SKM-1 (cell line): Measurements from ENCODE around the gene TRPM1.
A peak's percentile ranks its signal among the peaks of the same experiment; 100 is the strongest.

Experiments used
- DNase-seq: peaks from one replicate; lab custom pipeline; 2025; ENCODE audit not compliant: unreplicated experiment; lab: John Stamatoyannopoulos, UW

The TRPM1 gene

GRCh38 chr15:31049682-31050615 lies 51.6 kb downstream of the TRPM1 start:
- peak; percentile 44 for DNase-seq

DNA sequence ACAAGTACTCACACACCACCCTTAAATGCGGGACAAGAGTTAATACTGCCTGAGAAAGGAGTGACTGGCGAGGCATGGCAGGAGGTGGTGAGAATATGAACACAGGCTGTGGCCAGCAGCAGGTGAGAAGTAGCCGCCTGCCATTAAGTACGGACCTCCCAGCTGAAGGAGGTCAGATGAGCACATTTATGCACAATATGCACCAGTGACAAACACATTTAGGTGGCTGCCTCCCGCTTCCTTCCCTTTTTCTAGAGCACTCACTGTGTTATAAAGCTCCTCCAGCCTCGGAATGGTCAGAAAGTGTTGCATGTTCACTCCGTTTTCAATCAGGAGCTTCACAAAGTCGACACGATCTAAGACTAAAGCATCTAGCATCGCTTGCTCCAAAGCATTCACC lies 52.4 kb downstream of the TRPM1 start:
- peak; percentile 43 for DNase-seq

DNA sequence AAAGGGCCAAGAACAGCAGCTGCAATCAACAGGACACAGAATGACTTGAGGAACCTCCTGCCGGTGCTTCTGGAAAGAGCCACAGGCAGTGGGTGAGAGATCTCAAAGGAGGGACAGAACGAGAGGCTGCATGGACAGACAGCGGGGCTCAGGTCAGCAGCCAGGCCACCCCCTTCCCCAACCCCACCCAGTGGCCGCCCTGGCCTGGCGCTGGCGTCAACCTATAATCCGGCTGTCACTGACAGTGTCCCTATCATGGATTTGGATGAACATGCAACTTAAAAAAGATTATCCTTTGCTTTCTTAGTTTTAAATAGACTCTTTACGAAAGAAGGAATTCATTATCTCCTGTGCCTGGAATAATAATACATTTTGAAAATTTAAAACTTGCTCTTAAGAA lies 54.1 kb downstream of the TRPM1 start:
- no peak for DNase-seq

DNA sequence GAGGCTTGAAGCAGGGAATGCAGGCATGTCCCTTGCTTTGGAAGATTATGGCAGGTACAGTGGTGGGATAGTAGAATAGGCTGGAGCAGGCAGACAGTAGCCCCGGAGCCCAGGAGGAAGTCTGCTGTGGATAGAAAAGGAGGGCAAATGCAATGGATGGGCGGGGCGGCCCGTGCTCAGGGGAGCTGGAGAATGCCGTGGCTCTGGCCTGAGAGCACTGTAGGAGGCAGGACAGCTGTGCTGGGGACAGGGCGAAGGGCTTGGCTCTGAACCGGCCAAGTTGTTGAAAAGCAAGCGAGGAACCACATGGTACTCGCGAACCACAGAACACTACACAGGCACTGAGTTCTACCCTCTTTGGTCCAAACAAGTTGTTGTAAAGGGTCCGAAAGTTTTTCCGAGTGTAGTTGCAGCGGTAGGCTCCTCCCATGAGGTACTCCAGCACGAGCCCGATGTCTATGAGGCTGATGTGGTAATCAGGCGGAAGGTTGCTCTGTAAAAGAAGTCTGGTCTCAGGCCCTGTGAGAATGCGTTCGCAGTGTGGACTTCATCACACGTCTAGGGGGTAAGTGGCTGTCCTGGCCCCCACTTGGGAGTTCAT lies 54.7 kb downstream of the TRPM1 start:
- DNase-seq: no peak

DNA sequence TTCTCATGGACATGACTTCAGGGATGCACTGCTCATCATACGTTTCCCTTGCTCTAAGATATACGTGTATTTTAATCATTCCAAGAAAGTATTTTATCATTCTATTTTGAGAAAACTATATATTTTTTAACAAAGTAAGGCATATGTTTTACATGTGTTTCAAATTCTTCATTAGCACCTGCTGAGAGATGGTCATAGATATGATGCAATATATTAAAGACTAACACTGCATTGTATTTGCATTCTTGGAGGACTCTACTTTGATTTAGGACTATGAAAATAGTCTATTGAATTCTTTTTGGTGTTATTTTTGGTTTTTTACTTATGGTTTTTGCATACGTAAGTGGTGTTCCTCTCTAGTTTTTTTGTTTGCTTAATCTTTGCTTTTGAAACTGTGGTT lies 55.9 kb downstream of the TRPM1 start:
- no peak for DNase-seq

- no peak for DNase-seq
These were observed 58.8 kb downstream of the TRPM1 start for GRCh38 chr15:31042751-31043150.

DNA sequence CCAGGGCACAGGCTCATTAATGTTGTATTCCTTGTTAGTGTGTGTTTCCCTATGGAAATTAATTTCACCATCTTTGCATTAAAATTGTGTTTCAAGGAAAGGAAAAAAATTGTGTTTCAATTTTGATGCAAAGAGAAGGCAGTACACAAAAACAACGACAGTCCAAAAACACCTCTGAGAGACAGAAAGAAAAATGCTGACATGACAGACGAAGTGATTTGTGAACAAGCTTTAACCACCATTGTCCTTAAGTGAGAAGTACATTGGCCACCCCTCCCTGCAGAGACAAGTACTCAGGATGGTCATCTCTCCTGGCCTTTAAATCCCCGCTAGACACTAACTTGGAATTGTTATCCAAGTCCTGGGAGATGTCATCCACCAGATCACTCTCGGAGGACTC lies 59.9 kb downstream of the TRPM1 start:
- DNase-seq: no peak

- no peak for DNase-seq
These were observed 60.9 kb downstream of the TRPM1 start for GRCh38 chr15:31040611-31041010.

DNA sequence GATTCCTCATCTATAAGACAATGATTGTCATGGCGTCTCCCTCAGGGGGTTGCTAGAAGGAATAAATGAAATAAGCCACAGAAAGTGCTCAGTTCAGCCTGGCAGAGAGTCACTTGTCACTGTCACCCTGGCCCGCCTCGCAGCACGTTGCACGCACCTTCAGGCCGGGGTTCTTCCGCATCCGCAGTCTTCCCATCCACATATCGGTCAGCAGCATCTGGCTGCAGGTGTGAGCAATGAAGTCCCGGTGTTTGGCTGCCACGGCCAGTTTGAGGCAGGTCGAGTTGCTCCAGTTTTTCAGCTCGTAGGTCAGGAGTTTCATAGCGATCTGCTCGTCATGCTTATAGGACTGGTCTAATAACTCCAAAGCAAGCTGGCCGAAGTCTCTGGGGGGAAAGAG lies 61.6 kb downstream of the TRPM1 start:
- no peak for DNase-seq

DNA sequence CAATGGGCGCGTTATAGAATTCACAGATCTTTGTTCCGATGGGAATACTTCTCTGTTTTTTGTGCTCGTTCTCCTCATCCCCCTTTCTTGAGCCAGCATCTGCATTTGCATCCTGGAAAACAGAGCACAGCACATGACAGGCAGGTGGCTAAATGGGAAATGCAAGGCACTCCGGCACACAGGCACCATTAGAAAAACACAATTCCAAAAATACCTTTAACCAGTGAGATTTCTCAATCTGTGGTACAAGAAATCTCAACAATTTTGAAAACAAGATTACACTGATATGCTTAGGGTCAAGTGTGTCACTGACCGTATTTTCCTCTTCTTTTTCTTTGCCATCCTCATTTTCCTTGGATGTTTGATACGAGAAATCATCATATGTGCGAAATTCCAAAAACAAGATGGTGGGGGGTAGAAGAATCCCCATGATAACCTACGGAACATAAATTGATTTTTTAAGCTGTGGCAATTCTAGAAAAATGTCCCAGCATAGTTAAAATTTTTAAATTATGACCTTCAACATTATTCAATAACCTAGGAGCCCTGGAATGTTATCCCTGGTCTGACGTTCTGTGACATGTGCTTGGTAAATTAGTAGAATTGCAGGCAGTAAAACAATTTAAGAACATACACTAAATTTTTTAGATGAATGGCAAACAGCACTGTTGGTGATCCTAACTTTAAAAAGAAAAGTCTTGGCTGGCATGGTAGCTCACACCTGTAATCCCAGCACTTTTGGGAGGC lies 63.6 kb downstream of the TRPM1 start:
- DNase-seq: no peak

DNA sequence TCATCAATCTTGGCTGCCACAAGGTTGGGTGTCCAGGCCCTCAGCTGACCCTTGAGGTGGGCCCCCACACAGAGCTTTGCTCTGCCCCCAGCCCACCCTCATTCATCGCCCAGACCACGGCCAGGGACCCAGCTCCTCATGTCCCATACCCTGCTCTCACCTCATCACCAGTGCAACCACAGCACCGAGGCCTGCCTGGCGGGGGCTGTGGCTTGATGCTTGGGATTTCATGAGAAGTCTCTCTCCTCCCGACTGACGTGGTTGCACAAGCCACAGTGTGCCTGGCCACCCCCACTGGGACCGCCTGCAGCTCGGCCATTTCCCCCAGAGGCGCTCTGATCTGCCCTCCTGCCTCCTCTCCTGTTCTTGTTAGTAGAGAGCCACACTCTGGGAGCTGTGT lies 64.7 kb downstream of the TRPM1 start:
- no peak for DNase-seq

DNA sequence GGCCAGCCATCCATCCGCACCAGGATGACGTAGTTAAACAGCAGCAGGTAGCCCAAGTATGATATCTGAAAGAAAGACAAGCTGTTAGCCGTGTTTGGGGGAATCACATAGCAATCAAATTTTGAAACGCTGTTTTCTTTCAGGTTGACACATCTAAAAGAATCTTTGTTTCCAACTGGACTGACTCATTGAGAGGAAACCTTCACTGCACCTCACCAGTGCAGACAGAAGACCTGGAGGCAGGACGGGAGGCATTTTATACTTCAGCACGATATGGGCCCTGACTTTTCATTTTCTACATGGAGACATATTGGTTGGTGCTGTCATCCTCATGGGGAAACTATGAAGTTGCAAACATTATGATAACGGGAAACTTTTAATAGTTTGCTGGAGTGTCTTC lies 65.9 kb downstream of the TRPM1 start:
- no peak for DNase-seq

DNA sequence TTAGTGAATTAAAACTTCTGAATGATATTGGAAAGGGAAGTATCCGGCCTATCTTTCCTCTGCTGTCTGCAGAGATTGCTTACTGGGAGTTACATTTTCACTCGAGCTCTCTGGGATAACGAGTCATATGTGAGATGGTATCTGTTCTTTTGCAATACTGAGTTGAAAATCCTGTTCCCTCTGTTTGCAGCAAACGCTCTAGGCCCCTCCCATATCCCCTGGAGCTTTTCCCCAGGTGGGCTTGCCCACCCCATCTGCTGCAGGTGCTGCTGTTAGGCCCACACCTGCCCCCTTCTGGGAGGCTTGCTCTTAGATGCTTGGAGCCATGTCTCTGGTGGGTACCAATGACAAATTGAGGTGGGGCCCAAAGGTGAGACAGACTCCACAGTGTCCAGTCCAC lies 67.4 kb downstream of the TRPM1 start:
- DNase-seq: no peak

GRCh38 chr15:31032961-31033371 lies 68.6 kb downstream of the TRPM1 start:
- DNase-seq: no peak

GRCh38 chr15:31031471-31032067 lies 70.0 kb downstream of the TRPM1 start:
- no peak for DNase-seq

GRCh38 chr15:31027910-31028578 lies 73.5 kb downstream of the TRPM1 start:
- DNase-seq: no peak

DNA sequence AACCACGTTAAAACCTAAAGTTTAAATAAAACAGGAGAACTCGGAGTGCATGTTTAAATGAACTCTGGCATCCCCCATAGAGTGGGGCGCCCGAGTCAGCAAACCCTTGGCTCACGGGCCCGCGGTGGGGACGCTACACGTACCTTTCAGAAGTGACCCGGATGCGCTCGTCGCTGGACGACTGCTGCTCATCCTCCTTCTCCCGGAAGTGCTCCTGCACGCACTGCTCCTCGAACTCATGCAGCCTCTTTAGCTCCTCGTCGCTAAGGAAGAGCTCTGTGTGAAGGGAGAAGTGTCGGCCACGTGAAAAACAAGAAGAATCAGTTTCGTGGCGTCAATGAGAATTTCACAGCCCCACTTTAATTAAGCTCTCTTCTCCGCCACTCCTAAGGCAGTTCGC lies 75.5 kb downstream of the TRPM1 start:
- no peak for DNase-seq

- no peak for DNase-seq
These were observed 76.5 kb downstream of the TRPM1 start for GRCh38 chr15:31024979-31025378.

GRCh38 chr15:31024330-31024729 lies 77.2 kb downstream of the TRPM1 start:
- no peak for DNase-seq

GRCh38 chr15:31023841-31024240 lies 77.7 kb downstream of the TRPM1 start:
- no peak for DNase-seq
